DND-41 (cell line): ENCODE measurements around the gene SLC25A25.

Experiments
- ATAC-seq: fragments of 200-7000 bp; cut with Tn5 transposase; 3 replicates; pipeline ENCODE4 v1.9.1; 2021; ENCODE audit warnings: low read depth; ENCODE audit not compliant: insufficient read depth
- DNase-seq: peaks from one replicate; pipeline ENCODE4 v3.0.0-alpha.2; 2020
- H2AFZ ChIP-seq: 2 replicates; pipeline ENCODE4 v1.6.0; 2012; ENCODE audit warnings: low read depth, low read length
- H3K27ac ChIP-seq: 2 replicates; pipeline ENCODE4 v1.5.1; 2012; ENCODE audit warnings: low read length, inconsistent platforms
- H3K27me3 ChIP-seq: fragments of 200-600 bp; sonication (generic); 2 replicates; pipeline ENCODE4 v1.6.0; 2012; ENCODE audit warnings: low read length, mild to moderate bottlenecking, inconsistent platforms; ENCODE audit not compliant: insufficient read depth, poor library complexity
- H3K36me3 ChIP-seq: 2 replicates; pipeline ENCODE4 v1.5.1; 2012; ENCODE audit warnings: low read length, inconsistent platforms; ENCODE audit not compliant: insufficient read depth
- H3K4me1 ChIP-seq: 2 replicates; pipeline ENCODE4 v1.5.1; 2012; ENCODE audit warnings: mild to moderate bottlenecking, low read length; ENCODE audit not compliant: insufficient read depth
- H3K4me2 ChIP-seq: 2 replicates; pipeline ENCODE4 v1.6.0; 2012; ENCODE audit warnings: mild to moderate bottlenecking, moderate library complexity, low read length, inconsistent platforms; ENCODE audit not compliant: insufficient read depth
- H3K4me3 ChIP-seq, 2 experiments: fragments of 200-600 bp in 1 of 2; shearing (Covaris generic) in 1 of 2; 2 replicates each; pipeline ENCODE4 v1.5.1; 2012 to 2016; ENCODE audit warnings: inconsistent platforms in 2 of 2, low read length in 2 of 2, mild to moderate bottlenecking in 2 of 2, low read depth in 1 of 2, moderate library complexity in 1 of 2
- H3K79me2 ChIP-seq: 2 replicates; pipeline ENCODE4 v1.6.0; 2012; ENCODE audit warnings: low read length, inconsistent platforms; ENCODE audit not compliant: insufficient read depth
- H3K9ac ChIP-seq: 2 replicates; pipeline ENCODE4 v1.6.0; 2012; ENCODE audit warnings: low read depth, mild to moderate bottlenecking, inconsistent platforms, low read length, moderate library complexity
- H3K9me3 ChIP-seq: 2 replicates; pipeline ENCODE4 v1.5.1; 2012; ENCODE audit warnings: low read length, moderate library complexity, mild to moderate bottlenecking, inconsistent platforms; ENCODE audit not compliant: insufficient read depth, severe bottlenecking
- H4K20me1 ChIP-seq: 2 replicates; pipeline ENCODE4 v1.6.0; 2012; ENCODE audit warnings: low read length; ENCODE audit not compliant: insufficient read depth
- EZH2 ChIP-seq: IDR thresholded peaks from 3 replicates; pipeline ENCODE4 v1.6.1; 2012; ENCODE audit warnings: borderline replicate concordance, low read depth, mild to moderate bottlenecking, moderate library complexity, low read length, inconsistent platforms; ENCODE audit not compliant: severe bottlenecking
- TF ChIP-seq, protein P1 (sequence below): IDR thresholded peaks from 2 replicates; pipeline ENCODE4 v1.5.1; 2012; ENCODE audit warnings: borderline replicate concordance, low read length, moderate library complexity, mild to moderate bottlenecking; ENCODE audit not compliant: poor library complexity, severe bottlenecking; ENCODE audit errors: extremely low read depth

The SLC25A25 gene

DNA sequence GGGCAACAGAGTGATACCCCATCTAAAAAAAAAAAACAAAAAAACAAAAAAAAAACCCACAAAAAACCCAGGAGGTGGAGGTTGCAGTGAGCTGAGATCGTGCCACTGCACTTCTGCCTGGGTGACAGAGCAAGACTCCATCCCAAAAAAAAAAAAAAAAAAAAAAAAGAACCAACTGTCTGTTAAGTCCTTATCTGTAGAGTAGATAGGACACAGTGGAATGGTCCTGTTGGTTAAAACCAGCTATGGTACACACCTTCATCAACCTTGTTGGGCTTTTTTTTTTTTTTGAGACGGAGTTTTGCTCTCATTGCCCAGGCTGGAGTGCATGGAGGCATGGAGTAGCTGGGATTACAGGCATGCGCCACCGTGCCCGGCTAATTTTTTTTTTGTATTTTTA is 12.2 kb downstream of the SLC25A25 start:
- Histone ChIP-seq H4K20me1 (peaks cover 14% of the 10 kb centered on the region), H3K4me1 (no peaks in the 10 kb centered on the region), H3K27me3 (no peaks in the 10 kb centered on the region)

DNA sequence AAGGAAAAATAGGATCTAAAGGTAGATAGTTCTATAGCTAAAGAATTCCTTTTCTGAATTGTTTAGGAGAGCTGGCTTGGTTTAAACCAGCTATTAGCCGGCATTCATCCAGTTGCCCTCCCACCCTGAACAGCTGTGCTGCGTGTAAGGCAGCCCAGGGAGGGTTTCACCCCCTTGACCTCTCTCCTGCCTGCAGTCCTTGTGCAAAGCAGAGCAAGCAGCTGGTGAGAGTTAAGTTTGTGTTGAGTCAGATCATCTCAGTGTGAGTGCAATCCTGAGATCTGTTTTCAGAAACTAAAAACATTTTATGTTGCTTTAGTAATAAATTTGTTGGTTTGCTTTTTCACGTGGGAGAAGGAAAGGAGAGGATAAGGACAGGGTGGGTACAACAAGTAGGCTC is 13.0 kb downstream of the SLC25A25 start:
- peaks cover 74% of the 10 kb centered on the region for H3K79me2 ChIP-seq
- H2AFZ ChIP-seq = no peak overlapping the region
- no peaks in the 10 kb centered on the region for H3K4me1 ChIP-seq
- peaks cover 17% of the 10 kb centered on the region for H3K36me3 ChIP-seq
- no peak overlapping the region for H3K27ac ChIP-seq
- no peak for TF ChIP-seq EZH2
- TF ChIP-seq, protein P1, sequence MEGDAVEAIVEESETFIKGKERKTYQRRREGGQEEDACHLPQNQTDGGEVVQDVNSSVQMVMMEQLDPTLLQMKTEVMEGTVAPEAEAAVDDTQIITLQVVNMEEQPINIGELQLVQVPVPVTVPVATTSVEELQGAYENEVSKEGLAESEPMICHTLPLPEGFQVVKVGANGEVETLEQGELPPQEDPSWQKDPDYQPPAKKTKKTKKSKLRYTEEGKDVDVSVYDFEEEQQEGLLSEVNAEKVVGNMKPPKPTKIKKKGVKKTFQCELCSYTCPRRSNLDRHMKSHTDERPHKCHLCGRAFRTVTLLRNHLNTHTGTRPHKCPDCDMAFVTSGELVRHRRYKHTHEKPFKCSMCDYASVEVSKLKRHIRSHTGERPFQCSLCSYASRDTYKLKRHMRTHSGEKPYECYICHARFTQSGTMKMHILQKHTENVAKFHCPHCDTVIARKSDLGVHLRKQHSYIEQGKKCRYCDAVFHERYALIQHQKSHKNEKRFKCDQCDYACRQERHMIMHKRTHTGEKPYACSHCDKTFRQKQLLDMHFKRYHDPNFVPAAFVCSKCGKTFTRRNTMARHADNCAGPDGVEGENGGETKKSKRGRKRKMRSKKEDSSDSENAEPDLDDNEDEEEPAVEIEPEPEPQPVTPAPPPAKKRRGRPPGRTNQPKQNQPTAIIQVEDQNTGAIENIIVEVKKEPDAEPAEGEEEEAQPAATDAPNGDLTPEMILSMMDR = no peak
- peaks cover 14% of the 10 kb centered on the region for H4K20me1 ChIP-seq
- H3K9ac ChIP-seq = no peak overlapping the region
- no peak overlapping the region for H3K4me3 ChIP-seq
- no peak for DNase-seq
- no peaks in the 10 kb centered on the region for H3K27me3 ChIP-seq
- H3K4me2 ChIP-seq = no peak overlapping the region
- ATAC-seq = no peak
- no peaks in the 10 kb centered on the region for H3K9me3 ChIP-seq

More for the DNA sequence above, 12.2 kb downstream of the SLC25A25 start:
- ATAC-seq (no peak), DNase-seq (no peak)
- TF ChIP-seq EZH2 = no peak
- TF ChIP-seq, protein P1 = no peak
- no peaks in the 10 kb centered on the region for H3K9me3 ChIP-seq
- H3K9ac ChIP-seq = no peak overlapping the region
- no peak overlapping the region for H3K4me3 ChIP-seq
- H3K36me3 ChIP-seq = peaks cover 17% of the 10 kb centered on the region
- H3K79me2 ChIP-seq = peaks cover 74% of the 10 kb centered on the region
- no peak overlapping the region for H3K4me2 ChIP-seq
- no peak overlapping the region for H3K27ac ChIP-seq
- H2AFZ ChIP-seq = no peak overlapping the region

DNA sequence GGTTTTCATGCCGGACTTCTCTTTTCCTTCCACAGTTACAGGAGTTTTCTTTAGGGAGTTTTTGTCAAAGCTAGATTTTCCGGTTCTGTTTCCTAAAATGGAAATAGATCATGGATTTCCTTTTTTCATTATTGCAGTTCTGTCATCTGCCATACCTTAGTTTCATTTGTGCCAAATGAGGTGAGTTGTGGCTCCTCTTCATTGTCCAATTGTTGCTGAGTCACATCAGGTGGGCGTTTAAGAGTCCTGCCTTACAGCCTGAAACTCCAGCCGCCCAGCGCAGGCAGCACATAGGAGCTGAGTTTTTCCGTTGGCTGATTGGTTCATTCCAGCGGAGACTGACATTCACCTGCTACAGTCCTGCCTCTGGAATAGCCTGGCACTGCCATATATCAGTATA is 14.1 kb downstream of the SLC25A25 start:
- ATAC-seq (no peak), DNase-seq (no peak)
- H3K4me1 ChIP-seq = no peaks in the 10 kb centered on the region
- H2AFZ ChIP-seq = no peak overlapping the region
- H3K4me2 ChIP-seq = no peak overlapping the region
- no peak overlapping the region for H3K9ac ChIP-seq
- no peak overlapping the region for H3K27ac ChIP-seq
- peaks cover 13% of the 10 kb centered on the region; the same call in 1 of the 2 replicates for H3K36me3 ChIP-seq
- H3K9me3 ChIP-seq = no peaks in the 10 kb centered on the region
- TF ChIP-seq, protein P1 = no peak
- TF ChIP-seq EZH2 = no peak
- H3K79me2 ChIP-seq = peaks cover 71% of the 10 kb centered on the region
- no peaks in the 10 kb centered on the region for H3K27me3 ChIP-seq
- H4K20me1 ChIP-seq = peaks cover 11% of the 10 kb centered on the region
- no peak overlapping the region for H3K4me3 ChIP-seq

DNA sequence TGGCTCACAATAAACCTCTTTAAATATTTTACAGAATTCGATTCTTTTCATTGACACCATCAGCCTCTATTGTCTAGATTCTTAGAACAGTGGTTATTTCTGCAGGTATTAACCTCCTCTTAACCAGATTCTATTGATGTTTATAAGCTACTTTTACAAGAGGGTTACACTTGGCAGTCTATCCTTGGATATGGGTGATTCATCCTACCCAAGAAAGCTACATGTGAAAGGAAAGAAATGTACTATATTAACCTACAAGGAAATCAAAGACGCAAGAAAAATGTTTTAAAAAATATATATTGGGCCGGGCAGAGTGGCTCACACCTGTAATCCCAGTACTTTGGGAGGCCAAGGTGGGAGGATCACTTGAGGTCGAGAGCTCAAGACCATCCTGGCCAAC is 16.7 kb downstream of the SLC25A25 start:
- H3K4me3 ChIP-seq = no peak overlapping the region
- TF ChIP-seq, protein P1 = no peak
- TF ChIP-seq EZH2 = no peak
- H2AFZ ChIP-seq = no peak overlapping the region
- H3K9me3 ChIP-seq = no peaks in the 10 kb centered on the region
- no peaks in the 10 kb centered on the region for H3K27me3 ChIP-seq
- H4K20me1 ChIP-seq = no peaks in the 10 kb centered on the region
- no peak overlapping the region for H3K4me2 ChIP-seq
- H3K27ac ChIP-seq = no peak overlapping the region
- peaks cover 9% of the 10 kb centered on the region for H3K36me3 ChIP-seq
- ATAC-seq (no peak), DNase-seq (no peak)
- peaks cover 76% of the 10 kb centered on the region for H3K79me2 ChIP-seq
- no peaks in the 10 kb centered on the region for H3K4me1 ChIP-seq
- no peak overlapping the region for H3K9ac ChIP-seq
